ENCODE results near the gene ADARB2. TPM values are rescaled to one million over a fixed set of nuclear protein-coding genes. Genes with fewer than 3 reads are reported as not detected.

Gene ADARB2
- total and polyA plus RNA-seq, 4 donors: 0.55 to 0.70 (median 0.59) TPM; not detected in 1

DNA sequence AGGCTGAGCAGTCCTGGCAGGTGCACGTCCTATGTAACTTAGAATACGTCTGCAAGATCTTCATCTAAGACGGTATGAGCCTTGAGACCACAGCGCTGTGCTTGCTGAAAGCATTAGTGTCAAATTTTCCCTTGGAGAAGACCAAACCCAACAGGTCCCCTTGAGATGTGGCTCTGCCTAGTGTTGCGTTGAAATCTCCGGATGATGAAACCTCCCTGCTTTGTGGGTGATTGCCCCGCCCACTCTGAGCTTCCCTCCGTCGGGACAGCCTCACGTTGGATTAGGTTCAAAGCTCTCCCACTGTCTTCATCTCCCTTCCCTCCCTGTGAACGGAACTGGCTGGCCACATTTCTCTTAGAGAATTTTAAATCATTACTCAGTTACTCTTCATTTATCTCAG is 102.0 kb downstream of the ADARB2 start:
- H3K4me3 ChIP-seq (ENCODE audit: low read depth in 1 of 3, low read length in 3 of 3): no peak overlapping the region
- H3K27me3 ChIP-seq (ENCODE audit: control insufficient read depth in 4 of 4, insufficient read depth in 4 of 4, low read length in 3 of 4): peaks cover 0 to 11% (median 2%) of the 10 kb centered on the region in 4 donors
- WGBS: 47% methylated on average over 11 of the region's 11 CpGs
- no peak overlapping the region for H3K9ac ChIP-seq (ENCODE audit: low read depth in 1 of 2, low read length in 2 of 2)
- DNase-seq (ENCODE audit: low spot score): no peak
- no peaks in the 10 kb centered on the region for H3K4me1 ChIP-seq (ENCODE audit: control insufficient read depth in 4 of 4, insufficient read depth in 4 of 4, low read length in 3 of 4)
- no peak overlapping the region for H3K27ac ChIP-seq (ENCODE audit: low read depth in 1 of 2, low read length in 2 of 2)
- H3K9me3 ChIP-seq (ENCODE audit: control insufficient read depth in 4 of 4, low read length in 3 of 4): no peaks in the 10 kb centered on the region
- H3K36me3 ChIP-seq (ENCODE audit: control insufficient read depth in 4 of 4, insufficient read depth in 3 of 4, low read depth in 1 of 4, low read length in 3 of 4): no peaks in the 10 kb centered on the region
- no peak for TF ChIP-seq RAD21 (IDR thresholded peaks at IDR 0.05)
- TF ChIP-seq RXRA (IDR thresholded peaks at IDR 0.05): no peak
- no peak for TF ChIP-seq YY1 (IDR thresholded peaks at IDR 0.05)
- TF ChIP-seq, protein P1, sequence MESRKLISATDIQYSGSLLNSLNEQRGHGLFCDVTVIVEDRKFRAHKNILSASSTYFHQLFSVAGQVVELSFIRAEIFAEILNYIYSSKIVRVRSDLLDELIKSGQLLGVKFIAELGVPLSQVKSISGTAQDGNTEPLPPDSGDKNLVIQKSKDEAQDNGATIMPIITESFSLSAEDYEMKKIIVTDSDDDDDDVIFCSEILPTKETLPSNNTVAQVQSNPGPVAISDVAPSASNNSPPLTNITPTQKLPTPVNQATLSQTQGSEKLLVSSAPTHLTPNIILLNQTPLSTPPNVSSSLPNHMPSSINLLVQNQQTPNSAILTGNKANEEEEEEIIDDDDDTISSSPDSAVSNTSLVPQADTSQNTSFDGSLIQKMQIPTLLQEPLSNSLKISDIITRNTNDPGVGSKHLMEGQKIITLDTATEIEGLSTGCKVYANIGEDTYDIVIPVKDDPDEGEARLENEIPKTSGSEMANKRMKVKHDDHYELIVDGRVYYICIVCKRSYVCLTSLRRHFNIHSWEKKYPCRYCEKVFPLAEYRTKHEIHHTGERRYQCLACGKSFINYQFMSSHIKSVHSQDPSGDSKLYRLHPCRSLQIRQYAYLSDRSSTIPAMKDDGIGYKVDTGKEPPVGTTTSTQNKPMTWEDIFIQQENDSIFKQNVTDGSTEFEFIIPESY (IDR thresholded peaks at IDR 0.05): no peak
- no peak for TF ChIP-seq SP1 (IDR thresholded peaks at IDR 0.05)

DNA sequence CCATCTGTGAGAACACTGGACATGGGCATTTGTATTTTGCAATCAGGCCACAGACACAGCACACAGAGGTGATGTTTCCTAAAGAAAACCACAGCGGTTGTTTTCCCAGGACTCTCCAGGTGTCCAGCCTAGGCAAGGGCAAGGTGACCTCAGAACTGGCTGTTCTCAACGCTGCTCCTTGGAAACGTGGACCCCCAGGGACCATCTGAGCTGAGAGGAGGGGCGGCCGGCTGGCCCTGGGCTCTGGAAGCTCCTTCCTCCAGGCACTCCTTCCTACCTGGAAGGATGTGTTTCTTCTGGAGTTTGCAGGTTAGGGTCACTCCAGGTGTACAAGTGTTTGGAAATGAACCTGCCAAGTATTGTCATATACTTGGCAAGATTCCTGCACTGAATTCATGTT is 103.1 kb downstream of the ADARB2 start:
- Histone ChIP-seq H3K36me3 (ENCODE audit: control insufficient read depth in 4 of 4, insufficient read depth in 3 of 4, low read depth in 1 of 4, low read length in 3 of 4) (no peaks in the 10 kb centered on the region), H3K4me3 (ENCODE audit: low read depth in 1 of 3, low read length in 3 of 3) (no peak overlapping the region), H3K27me3 (ENCODE audit: control insufficient read depth in 4 of 4, insufficient read depth in 4 of 4, low read length in 3 of 4) (peaks cover 0 to 14% (median 2%) of the 10 kb centered on the region in 4 donors), H3K9me3 (ENCODE audit: control insufficient read depth in 4 of 4, low read length in 3 of 4) (no peaks in the 10 kb centered on the region), H3K9ac (ENCODE audit: low read depth in 1 of 2, low read length in 2 of 2) (no peak overlapping the region), H3K27ac (ENCODE audit: low read depth in 1 of 2, low read length in 2 of 2) (no peak overlapping the region), H3K4me1 (ENCODE audit: control insufficient read depth in 4 of 4, insufficient read depth in 4 of 4, low read length in 3 of 4) (no peaks in the 10 kb centered on the region)
- peak; percentile 22 for DNase-seq (ENCODE audit: low spot score)
- TF ChIP-seq GABPA (IDR thresholded peaks at IDR 0.05 in 1 of 2, conservative IDR thresholded peaks at IDR 0.05 in 1 of 2) (no peak), NR2F2 (IDR thresholded peaks at IDR 0.05) (no peak), SP1 (IDR thresholded peaks at IDR 0.05) (no peak), HNF4G (IDR thresholded peaks at IDR 0.05) (no peak), RAD21 (IDR thresholded peaks at IDR 0.05) (no peak), JUND (IDR thresholded peaks at IDR 0.05) (no peak), RXRA (IDR thresholded peaks at IDR 0.05) (no peak), EGR1 (IDR thresholded peaks at IDR 0.05; ENCODE audit: low read depth in 2 of 2) (no peak)
- TF ChIP-seq, protein P2, sequence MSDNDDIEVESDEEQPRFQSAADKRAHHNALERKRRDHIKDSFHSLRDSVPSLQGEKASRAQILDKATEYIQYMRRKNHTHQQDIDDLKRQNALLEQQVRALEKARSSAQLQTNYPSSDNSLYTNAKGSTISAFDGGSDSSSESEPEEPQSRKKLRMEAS (IDR thresholded peaks at IDR 0.05): no peak
- TF ChIP-seq, protein P3, sequence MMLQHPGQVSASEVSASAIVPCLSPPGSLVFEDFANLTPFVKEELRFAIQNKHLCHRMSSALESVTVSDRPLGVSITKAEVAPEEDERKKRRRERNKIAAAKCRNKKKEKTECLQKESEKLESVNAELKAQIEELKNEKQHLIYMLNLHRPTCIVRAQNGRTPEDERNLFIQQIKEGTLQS (IDR thresholded peaks at IDR 0.05): no peak
- TF ChIP-seq, protein P4, sequence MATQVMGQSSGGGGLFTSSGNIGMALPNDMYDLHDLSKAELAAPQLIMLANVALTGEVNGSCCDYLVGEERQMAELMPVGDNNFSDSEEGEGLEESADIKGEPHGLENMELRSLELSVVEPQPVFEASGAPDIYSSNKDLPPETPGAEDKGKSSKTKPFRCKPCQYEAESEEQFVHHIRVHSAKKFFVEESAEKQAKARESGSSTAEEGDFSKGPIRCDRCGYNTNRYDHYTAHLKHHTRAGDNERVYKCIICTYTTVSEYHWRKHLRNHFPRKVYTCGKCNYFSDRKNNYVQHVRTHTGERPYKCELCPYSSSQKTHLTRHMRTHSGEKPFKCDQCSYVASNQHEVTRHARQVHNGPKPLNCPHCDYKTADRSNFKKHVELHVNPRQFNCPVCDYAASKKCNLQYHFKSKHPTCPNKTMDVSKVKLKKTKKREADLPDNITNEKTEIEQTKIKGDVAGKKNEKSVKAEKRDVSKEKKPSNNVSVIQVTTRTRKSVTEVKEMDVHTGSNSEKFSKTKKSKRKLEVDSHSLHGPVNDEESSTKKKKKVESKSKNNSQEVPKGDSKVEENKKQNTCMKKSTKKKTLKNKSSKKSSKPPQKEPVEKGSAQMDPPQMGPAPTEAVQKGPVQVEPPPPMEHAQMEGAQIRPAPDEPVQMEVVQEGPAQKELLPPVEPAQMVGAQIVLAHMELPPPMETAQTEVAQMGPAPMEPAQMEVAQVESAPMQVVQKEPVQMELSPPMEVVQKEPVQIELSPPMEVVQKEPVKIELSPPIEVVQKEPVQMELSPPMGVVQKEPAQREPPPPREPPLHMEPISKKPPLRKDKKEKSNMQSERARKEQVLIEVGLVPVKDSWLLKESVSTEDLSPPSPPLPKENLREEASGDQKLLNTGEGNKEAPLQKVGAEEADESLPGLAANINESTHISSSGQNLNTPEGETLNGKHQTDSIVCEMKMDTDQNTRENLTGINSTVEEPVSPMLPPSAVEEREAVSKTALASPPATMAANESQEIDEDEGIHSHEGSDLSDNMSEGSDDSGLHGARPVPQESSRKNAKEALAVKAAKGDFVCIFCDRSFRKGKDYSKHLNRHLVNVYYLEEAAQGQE (IDR thresholded peaks at IDR 0.05): no peak
- TF ChIP-seq, protein P5, sequence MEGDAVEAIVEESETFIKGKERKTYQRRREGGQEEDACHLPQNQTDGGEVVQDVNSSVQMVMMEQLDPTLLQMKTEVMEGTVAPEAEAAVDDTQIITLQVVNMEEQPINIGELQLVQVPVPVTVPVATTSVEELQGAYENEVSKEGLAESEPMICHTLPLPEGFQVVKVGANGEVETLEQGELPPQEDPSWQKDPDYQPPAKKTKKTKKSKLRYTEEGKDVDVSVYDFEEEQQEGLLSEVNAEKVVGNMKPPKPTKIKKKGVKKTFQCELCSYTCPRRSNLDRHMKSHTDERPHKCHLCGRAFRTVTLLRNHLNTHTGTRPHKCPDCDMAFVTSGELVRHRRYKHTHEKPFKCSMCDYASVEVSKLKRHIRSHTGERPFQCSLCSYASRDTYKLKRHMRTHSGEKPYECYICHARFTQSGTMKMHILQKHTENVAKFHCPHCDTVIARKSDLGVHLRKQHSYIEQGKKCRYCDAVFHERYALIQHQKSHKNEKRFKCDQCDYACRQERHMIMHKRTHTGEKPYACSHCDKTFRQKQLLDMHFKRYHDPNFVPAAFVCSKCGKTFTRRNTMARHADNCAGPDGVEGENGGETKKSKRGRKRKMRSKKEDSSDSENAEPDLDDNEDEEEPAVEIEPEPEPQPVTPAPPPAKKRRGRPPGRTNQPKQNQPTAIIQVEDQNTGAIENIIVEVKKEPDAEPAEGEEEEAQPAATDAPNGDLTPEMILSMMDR (IDR thresholded peaks at IDR 0.05; ENCODE audit: low read depth, low read length, missing input control): no peak
- WGBS: 81% methylated on average over 5 of the region's 5 CpGs
